ENCODE data around the gene TOGARAM2.
A peak's percentile ranks its signal among the peaks of the same experiment; 100 is the strongest.

DNA sequence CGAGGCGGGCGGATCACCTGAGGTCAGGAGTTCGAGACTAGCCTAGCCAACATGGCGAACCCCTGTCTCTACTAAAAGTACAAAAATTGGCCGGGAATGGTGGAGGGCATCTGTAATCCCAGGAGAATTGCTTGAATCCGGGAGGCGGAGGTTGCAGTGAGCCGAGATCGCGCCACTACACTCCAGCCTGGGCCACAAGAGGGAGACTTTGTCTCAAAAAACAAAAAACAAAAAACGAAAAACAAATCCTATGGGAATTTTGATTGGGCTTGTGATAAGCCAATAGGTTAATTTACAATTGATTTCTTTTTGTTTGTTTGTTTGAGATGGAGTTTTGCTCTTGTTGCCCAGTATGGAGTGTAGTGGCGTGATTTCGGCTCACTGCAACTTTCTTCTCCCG lies 24.2 kb upstream of the TOGARAM2 start:
- TF ChIP-seq, protein P1, sequence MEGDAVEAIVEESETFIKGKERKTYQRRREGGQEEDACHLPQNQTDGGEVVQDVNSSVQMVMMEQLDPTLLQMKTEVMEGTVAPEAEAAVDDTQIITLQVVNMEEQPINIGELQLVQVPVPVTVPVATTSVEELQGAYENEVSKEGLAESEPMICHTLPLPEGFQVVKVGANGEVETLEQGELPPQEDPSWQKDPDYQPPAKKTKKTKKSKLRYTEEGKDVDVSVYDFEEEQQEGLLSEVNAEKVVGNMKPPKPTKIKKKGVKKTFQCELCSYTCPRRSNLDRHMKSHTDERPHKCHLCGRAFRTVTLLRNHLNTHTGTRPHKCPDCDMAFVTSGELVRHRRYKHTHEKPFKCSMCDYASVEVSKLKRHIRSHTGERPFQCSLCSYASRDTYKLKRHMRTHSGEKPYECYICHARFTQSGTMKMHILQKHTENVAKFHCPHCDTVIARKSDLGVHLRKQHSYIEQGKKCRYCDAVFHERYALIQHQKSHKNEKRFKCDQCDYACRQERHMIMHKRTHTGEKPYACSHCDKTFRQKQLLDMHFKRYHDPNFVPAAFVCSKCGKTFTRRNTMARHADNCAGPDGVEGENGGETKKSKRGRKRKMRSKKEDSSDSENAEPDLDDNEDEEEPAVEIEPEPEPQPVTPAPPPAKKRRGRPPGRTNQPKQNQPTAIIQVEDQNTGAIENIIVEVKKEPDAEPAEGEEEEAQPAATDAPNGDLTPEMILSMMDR (IDR thresholded peaks at IDR 0.05), result peak in 3 of 7 experiments; percentile 12 to 51 (median 38)
- TF ChIP-seq POLR2AphosphoS5 (IDR thresholded peaks at IDR 0.05) (no peak), POLR2A (IDR thresholded peaks at IDR 0.05) (no peak)
